Adrenal gland (tissue), 5 donors: ENCODE data around the gene FAM163B.

Experiments used
- CTCF ChIP-seq, 6 experiments: fragments of 450-650 bp in 4 of 6; fragments of 200-600 bp in 2 of 6; sonication (generic) in 1 of 6; IDR thresholded peaks; 1 replicate in 5 of 6; 2 replicates in 1 of 6; pipeline versions ENCODE4 v1.5.1 to v1.8.0; 2016 to 2021; ENCODE audit warnings: antibody characterized with exemption in 6 of 6, mild to moderate bottlenecking in 2 of 6, moderate library complexity in 1 of 6
- POLR2A ChIP-seq, 2 donors: fragments of 450-650 bp; IDR thresholded peaks; one replicate each; pipeline ENCODE4 v1.6.1; 2017; ENCODE audit warnings: antibody characterized with exemption in 2 of 2, mild to moderate bottlenecking in 2 of 2, moderate library complexity in 1 of 2
- donor health status: DM: no; HTN: no; CAD: no.

GRCh38 chr9:133622555-133622954, 13.4 kb upstream of the FAM163B start:
- TF ChIP-seq CTCF (IDR thresholded peaks at IDR 0.05) (no peak), POLR2A (IDR thresholded peaks at IDR 0.05) (no peak)
